ENCODE data around the gene MTM1. TPM values are rescaled to one million over a fixed set of nuclear protein-coding genes. Genes with fewer than 3 reads are reported as not detected.

The MTM1 gene
- total RNA-seq, 1 experiment from 2014 or later, result 6.3 TPM

DNA sequence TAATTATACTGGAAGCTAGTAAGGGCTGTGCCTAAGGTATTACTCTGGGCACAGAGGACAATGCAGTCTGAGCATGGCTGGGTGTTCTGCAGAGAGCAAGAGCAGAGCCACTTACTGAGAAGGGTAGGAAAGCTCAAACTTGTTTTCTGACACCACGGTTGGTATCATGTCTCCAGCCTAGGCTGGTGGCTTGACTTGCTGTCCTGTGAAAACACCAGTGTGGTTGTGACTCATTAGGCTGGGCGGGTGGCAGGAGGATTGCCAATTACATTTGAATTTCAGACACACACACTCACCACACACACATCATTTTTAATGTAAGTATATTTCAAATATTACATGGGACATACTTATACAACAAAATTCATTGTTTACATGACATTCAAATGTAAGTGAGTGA is 19.7 kb upstream of the MTM1 start:
- DNase-seq (ENCODE audit: low spot score), result peak; percentile 19

DNA sequence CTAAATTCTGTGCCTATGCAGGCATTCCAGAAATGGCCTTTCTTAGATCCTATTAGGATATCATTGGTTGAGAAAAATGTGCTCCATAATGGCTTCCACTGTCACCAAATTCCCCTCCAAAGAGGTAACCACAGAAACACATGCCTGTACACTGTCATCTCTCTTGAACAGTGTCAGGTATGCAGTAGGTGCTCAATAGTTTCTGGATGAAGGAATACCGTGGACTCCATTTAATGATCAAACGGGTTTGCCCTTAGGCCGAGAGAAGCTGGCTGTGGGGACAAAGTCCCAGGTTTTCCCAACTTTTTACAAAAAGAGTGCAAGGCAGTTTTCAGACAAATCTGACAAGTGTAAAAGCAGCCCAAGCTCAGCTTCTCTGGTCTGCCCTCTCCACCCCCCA is 16.5 kb upstream of the MTM1 start:
- DNase-seq (ENCODE audit: low spot score), result no peak

DNA sequence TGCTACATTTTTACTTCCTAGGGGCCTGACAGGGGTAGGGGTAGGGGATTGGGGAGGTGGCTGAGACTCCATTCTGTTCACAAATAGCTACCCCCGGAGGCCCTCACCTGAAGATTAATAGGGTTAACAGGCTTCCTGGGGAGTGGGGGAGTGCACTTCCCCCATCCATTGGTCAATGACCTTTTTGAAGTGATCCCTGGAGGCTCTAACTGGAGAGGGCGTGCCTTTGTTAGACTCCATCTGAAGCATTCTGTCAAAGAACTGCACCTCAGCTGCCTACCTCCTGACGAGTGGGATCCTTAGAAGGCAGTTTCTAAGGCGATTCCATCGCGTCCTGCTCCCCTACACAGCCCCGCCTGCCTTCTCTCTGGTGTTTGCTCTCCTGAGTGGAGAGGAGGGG is 10.0 kb upstream of the MTM1 start:
- no peak for DNase-seq (ENCODE audit: low spot score)

DNA sequence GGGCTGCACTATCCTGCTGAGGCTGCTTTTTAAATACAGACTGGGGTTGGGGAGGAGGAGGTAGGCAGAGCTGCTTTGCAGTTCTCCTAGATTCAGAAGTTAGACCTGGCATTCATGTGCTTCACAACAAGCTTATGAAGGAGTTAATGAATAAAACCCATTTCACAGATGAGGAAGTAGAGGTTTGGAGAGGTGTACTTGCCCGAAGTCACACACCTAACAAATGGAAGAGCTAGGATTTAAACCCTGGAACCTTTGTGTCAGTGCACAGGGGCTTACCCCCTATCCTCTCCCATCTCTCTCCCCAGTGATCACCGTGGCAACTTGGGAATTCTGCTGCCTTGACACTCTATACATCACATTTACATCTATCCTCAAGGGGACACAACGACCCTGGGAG is 3.6 kb upstream of the MTM1 start:
- no peak for DNase-seq (ENCODE audit: low spot score)

DNA sequence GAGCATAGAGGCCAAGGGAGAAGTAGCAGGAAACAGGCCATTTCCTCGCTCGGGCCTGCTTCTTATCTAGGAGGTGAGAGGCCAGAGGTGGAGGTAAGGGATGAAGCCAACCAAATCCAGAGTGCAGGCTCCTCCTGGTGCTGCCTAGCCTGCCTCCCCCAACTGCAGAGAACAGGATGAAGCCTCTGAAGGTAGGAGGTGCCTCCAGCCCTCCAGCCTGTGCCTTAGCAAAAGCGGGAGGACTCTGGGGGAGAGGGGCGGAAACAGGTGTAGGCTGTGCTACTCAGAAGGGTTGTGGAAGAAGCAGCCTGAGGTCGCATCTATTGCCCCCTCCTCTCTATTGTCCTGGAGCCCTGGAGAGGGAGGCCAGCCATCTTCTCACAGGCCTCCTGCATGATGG is 2.9 kb upstream of the MTM1 start:
- no peak for DNase-seq (ENCODE audit: low spot score)

DNA sequence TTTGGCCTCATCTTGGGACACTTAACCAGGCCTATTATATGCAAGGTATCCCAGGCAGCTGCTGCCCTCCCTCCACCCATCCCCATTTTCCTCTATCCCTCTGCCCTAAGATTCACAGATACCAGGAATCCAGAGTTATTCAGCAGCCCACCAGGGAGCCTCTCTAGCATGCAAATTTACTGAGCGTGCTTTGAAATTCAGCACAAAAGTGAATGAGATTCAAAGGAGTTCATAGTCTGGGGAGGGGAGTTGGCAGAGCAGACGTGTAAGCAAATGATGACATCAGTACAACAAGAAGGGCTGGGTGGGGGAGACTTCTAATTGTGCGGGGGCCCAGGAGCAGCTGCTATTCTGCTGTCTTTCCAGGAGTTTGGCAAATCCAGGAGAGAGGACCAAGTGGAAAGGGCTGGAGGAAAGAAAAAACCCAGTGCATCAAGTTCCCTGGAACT is 1.7 kb upstream of the MTM1 start:
- no peak for DNase-seq (ENCODE audit: low spot score)

DNA sequence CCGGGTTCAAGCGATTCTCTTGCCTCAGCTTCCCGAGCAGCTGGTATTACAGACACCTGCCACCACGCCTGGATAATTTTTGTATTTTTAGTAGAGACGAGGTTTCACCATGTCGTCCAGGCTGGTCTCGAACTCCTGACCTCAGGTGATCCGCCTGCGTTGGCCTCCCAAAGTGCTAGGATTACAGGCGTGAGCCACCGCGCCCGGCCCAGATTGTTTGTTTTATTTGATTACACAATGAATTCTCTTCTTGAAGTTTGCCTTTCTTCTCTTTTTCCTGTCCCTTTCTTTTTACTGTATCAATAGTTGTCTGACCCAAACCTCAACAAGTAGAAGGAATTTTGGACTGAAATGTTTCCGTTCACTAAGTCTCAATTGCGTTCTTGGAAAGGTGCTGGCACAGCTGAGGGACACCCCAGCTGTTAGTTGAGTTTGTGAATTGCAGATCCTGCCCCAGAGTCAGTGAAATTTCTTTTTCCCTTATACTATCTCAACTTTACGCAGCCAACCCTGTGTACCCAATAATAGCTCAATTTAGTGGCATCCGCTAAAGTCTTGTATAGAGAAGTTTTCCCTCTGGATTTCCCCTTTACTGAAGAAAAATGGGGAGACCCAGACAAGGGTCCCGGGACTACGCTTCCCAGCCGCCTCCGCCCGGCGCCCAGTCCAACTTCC is 639 bp upstream of the MTM1 start:
- no peak for DNase-seq (ENCODE audit: low spot score)

DNA sequence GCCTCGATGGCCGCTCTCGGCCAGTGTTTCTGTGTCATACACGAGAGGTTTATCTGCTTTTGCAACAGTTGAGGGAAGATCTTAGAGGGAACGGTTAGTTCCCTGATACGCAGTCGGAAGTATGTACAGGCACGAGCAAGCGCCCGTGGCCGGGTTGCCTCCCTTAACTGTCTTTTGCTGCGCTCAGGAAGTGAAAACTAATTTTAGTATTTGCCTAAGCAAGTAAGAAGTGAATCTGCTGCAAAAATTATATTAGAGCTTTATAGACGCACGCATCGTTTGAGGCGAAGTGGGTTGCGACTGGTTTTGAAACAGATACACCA is 695 bp downstream of the MTM1 start:
- no peak for DNase-seq (ENCODE audit: low spot score)

DNA sequence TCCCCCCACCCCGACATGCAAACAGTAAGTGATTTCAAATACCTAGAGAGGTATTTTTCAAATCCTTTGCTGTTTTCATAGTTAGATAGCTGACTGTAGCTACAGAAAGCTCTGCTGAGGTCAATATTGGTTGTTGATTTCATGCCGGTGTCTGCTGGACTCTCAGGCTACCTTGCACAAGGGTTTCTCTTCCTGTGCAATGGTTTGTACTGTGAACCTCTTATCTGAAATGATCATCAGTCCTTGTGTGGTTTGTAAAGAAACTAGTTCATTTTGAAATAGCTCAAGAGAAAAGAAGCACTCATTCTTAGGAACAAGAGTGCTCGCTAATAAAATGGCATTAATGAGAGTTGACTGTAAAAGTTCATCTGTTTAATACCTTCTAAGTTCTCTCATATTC is 2.1 kb downstream of the MTM1 start:
- DNase-seq (ENCODE audit: low spot score), result no peak

DNA sequence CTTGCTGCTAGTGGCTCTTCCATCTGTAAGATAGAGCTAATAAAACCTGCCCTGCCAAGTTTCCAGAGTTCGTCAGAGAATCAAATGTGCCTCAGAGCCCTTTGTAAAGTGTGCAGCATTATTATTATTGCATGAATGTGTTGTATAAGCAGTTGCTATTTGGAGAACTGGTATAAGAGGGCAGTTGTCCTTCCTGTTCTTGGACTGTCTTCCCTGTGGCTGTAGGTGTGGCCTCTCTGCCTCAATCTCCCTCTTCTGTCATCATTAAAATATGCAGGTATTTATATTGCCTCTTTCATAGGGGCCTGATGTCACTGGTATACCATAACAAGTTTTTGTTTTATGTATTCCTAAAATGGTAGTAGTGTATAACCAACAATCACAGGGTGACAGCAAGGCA is 3.8 kb downstream of the MTM1 start:
- no peak for DNase-seq (ENCODE audit: low spot score)

DNA sequence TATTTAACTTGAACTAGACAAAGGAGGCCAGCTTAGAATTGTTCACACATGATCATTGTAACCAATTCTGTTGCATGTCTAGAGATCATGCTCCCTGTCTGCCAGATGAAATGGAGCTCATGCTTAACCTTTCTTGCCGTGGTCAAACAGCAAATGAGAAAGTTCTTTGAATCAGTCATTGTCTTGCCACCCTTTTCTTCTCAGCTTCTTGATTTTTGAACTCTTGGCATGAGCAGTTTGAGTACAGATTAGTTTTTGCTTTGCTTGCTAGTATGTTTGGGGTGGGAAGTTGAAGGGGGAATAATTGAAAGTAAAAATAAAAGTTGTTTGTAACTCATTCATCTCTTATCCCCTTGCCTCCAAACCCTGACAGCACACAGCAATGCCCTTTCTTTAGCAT is 4.7 kb downstream of the MTM1 start:
- DNase-seq (ENCODE audit: low spot score), result no peak

DNA sequence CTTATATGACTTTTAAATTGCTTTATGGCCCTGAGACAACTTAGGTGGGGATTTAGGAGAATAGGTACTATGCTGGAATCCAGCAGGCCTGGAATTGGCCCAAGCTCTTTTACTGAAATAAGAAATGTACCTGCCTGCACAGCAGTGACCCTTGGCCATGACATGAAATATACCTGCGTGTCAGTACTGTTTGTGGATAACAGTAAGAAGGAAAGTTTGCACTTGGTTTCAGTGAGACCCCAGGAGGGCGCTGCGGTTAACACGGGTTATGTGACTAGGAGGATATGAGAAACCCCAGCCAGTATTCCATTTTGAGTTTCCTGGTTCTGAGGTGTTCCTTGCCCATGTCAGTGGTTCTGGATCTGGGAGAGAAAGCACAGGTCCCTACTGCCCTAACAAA is 5.3 kb downstream of the MTM1 start:
- no peak for DNase-seq (ENCODE audit: low spot score)

DNA sequence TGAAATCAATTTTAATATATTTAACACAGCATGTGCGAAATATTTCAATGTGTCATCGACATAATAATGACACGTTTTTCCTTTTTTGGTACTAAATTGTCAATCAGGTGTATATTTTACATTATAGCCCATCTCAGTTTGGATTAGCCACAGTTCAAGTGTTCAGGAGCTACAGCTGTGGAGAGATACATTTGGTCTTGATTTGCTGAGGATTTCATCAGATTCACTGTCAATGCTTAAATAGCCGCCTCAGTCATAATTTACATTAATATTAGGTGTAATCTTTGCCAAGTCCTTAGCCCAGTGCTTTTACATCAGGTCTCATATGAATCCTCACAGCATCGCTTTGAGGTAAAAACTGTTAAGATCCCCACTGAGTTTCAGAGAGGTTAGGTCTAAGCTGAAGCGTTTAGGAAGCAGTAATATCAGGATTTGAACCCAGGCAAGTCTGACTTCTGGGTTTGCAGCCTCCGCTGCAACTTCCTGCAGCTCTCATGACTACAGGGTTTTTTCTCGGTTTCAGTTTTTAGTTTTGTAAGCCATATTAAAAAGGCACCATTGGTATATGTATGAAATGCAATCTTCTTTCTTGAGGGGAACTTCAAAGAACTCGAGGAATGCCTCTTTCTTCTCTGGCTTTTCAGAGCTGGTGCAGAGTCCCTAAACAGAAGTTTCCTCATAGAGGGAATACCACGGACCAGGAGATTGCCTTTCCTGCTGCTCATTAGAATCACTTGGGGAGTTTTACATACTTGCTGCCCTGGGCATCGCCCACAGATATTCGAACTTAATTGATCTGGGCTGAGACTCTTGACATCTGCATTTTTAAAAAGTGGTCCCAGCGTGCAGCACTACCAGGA is 6.4 kb downstream of the MTM1 start:
- DNase-seq (ENCODE audit: low spot score), result no peak

DNA sequence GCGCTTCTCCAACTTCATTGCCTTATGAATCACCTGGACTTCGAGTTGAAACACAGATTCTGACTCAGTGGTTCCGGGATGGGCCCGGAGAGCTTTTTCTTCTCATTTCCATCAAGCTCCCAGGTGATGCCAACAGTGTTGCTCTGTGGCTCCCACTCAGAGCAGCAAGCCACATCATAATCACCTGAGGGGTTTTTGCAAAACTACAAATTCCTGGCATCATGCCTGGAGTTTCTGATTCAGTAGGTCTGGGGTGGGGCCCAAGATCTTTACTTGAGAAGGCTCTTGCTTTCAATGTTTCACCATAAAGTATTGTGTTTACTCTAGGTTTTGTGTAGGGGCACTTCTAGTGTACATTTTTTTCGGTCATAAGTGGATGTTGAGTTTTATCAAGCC is 7.0 kb downstream of the MTM1 start:
- DNase-seq (ENCODE audit: low spot score), result peak; percentile 20

DNA sequence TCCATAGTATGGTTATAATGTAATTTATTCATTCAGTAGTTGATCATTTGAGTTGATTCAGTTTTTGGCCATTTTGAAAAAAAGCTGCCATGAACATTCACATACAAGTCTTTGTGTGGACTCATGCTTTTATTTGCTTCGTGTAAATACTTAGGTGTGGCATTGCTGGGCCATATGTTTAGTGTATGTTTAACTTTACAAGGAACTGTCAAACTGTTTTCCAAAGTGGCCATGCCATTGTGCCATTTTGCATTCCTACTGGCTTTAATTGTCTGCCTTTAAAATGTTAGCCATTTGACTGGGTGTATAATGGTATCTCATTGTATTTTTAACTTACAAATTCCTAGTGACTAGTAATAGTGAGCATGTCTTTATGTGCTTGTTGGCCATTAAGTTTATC is 8.8 kb downstream of the MTM1 start:
- no peak for DNase-seq (ENCODE audit: low spot score)

DNA sequence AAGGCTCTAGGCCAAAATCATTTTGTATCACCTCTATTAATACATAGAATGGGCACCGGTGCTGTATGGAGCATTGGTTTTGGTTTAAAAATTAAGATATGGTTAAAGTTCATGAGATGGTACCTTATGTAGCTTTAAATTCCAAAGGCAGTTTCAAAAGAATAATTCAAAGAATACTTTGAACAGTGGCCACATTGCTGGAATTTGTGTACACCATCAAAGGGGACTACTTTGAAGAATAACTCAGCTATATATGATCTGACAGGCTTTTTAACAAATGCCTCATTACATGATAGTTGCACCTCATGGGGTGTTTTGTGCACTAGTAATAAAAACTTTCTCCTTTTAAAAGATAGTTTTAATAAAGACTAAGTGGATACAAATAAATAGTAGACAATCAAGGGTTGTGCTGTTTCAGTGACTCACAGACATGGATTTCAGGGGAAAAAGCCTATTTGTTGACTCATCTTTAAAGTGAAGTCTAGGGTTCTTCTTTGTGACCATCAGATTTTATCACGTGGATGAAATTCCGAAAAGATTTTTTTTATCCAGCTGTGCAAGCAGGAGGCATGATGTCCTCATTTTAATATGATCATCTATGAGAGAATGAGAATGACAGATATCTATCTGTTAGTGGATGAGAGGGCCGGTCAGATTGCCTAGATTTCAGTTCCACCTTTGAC is 12.8 kb downstream of the MTM1 start:
- peak; percentile 10 for DNase-seq (ENCODE audit: low spot score)

DNA sequence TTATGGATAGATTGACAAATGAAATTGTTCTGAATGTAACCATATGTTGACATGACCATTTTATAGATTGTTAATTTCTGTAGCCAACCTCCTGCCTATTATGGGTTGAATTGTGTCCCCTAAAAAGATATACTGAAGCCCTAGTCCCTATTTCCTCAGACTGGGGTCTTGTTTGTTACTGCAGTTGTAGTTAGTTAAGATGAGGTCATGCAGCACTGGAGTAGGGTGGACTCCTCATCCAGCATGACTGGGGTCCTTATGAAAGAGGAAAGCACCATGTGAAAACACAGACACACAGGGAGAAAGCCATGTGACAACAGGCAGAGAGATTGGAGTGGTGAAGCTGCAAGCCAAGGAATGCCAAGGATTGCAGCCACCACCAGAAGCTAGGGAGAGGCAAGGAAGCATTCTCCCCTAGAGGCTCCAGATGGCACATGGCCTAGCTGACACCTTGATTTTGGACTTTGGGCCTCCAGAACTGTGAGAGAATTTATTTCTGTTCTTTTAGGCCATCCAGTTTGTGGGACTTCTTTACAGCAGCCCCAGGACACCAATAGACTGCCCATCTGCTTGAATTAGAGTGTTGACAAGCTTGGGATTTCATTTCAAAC is 14.0 kb downstream of the MTM1 start:
- no peak for DNase-seq (ENCODE audit: low spot score)

DNA sequence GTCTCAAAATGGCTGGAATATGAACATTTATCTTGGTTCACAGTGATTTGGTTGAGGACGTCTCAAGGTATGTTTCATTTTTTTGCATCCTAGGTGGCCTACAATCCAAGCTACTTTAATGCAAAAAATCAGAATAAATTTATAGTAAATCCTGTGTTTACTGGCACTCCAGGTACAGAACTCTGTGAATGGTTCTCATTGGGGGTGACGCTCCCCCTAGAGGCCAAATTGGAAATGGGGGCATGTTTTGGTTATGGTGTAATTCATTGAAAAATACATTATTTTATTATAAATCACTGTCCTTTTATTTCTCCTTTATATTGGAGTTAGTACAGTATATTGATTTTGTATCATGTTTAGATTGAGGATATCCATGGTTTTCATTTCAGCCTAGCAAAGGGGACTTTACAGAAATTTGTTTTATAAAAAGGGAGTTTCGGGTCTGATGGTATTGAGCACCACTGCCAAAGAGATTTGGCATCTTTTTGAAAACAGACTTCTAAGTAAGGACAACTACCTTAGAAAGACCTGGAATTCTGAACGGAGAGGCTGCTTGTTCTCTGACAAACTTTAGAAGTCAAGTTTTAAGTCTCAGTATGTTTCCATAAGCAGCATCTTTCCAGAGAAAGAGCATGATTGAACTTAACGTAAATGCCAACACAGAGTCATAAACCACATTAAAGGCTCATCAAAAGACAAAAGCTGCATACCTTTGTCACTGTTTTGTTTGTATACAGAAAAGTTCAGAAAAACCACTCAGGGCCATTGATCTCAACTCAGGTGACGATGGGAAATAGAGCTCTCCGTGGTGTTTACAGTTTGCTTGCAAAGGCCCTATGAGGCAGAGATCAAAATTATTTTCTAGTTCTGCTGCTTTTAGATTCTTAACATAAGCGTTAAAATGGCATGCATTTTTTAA is 19.4 kb downstream of the MTM1 start:
- no peak for DNase-seq (ENCODE audit: low spot score)

DNA sequence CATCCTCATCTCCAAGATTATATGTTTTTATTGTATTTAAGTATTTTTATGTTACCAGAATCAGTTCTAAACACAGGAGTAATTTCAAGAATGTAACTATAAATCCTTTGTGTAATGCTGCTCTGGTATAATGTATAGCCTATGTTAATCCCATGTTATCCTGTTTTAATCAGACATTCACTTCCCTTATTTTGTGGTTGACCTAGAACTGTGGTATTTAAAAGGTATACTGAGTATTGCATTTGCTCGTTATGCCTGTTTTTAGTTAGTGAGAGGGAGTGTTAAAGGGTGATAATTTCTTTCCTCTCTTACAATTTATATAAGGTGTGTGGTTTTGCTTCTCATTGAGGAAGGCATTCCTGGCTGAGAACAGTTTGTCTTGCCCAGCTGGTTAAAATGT is 26.2 kb downstream of the MTM1 start:
- DNase-seq (ENCODE audit: low spot score), result no peak

DNA sequence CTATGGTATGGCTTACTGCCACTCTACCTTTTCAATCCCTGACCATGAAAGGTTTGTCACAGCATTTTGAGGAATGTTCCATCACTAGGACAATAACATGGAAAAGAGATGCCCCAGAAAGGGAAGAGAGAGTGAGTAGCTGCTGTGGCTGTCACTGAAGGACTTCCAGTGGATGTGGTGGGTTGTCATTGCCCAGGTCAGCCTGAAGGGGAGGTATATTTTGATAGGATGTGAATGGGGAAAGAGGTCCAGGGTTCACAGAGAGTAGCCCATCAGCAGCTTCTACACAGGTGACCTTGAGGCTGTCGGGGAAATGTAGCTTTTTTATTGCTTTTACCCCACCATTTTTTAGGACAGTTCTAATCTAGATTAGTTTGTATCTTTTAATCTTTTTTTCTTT is 30.8 kb downstream of the MTM1 start:
- DNase-seq (ENCODE audit: low spot score), result no peak

DNA sequence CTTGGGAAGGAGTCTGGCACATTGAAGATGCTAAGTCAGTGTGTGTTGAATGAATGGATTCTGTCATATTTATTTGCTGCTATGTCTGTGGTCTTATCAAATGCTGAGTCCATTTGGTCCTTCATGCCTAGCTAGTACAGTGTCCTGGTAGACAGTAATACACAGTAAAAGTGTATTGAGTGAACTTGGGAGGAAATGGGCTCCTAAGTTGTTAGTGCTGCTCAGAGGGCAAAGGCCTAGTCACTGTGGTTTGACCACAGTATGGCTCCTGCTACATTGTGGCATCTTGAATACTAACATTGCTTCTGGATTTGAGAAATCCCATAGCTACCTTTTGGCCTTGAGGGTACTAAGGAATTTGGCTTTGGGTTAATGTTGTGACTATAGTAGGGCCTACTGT is 33.9 kb downstream of the MTM1 start:
- DNase-seq (ENCODE audit: low spot score), result no peak

DNA sequence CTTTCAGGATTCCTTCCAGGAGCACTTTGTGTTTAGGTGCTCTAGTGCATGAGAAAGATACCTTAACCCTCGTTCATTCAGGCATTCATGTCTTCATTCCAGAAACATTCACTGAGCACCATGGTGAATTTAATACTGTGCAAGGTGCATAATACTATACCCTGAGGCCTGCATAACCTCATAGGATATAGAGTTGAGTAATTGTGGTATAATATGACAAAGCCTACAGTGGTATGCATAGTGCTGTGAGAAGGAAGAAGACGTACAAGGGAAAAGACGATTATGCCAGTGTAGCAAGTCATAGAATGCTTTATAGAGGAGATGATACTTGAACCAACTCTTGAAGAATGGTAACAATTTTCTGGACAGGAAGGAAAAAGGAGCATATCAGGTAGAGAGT is 34.3 kb downstream of the MTM1 start:
- no peak for DNase-seq (ENCODE audit: low spot score)

Measured in H4 (cell line).